ENCODE results near the gene NLN. TPM values are rescaled to one million over a fixed set of nuclear protein-coding genes. Genes with fewer than 3 reads are reported as not detected.

Gene NLN
- total and polyA plus RNA-seq, 2 of the 13 experiments (the other 11 are each of a cell fraction or from before 2014, with no cell fraction given): 11.9 to 36.7 TPM

- TF ChIP-seq NFAT5 (CRISPR knock-in tag; IDR thresholded peaks at IDR 0.05) (no peak), PAX8 (CRISPR knock-in tag; IDR thresholded peaks at IDR 0.05; ENCODE audit: borderline replicate concordance) (no peak), POLR2AphosphoS2 (IDR thresholded peaks at IDR 0.05; ENCODE audit: low read depth, low read length) (no peak), ZNF407 (CRISPR knock-in tag; IDR thresholded peaks at IDR 0.05; ENCODE audit: not compliant biosample characterization) (no peak), TCF12 (IDR thresholded peaks at IDR 0.05) (no peak), TCF12 (CRISPR knock-in tag; IDR thresholded peaks at IDR 0.05) (no peak), NFKB2 (CRISPR knock-in tag; IDR thresholded peaks at IDR 0.05; ENCODE audit: borderline replicate concordance) (no peak), ZFP37 (CRISPR knock-in tag; IDR thresholded peaks at IDR 0.05; ENCODE audit: borderline replicate concordance) (no peak), ZNF354B (CRISPR knock-in tag; IDR thresholded peaks at IDR 0.05) (no peak), ZGPAT (CRISPR knock-in tag; IDR thresholded peaks at IDR 0.05) (no peak), GABPB1 (CRISPR knock-in tag; IDR thresholded peaks at IDR 0.05) (no peak)
Observed at GRCh38 chr5:65775476-65775875, 53.5 kb downstream of the NLN start (continued).

Data from HepG2 (cell line).